ENCODE results near the gene RRAGC. TPM values are rescaled to one million over a fixed set of nuclear protein-coding genes. Genes with fewer than 3 reads are reported as not detected.
"Not testable (repeated sequence)": the region's sequence is repeated elsewhere in the genome, so short reads cannot be mapped to it uniquely, and the experiment has no call there.

The RRAGC gene
- total RNA-seq, 1 donor from 2014 or later, result 6.2 TPM

- TF ChIP-seq, protein P1, sequence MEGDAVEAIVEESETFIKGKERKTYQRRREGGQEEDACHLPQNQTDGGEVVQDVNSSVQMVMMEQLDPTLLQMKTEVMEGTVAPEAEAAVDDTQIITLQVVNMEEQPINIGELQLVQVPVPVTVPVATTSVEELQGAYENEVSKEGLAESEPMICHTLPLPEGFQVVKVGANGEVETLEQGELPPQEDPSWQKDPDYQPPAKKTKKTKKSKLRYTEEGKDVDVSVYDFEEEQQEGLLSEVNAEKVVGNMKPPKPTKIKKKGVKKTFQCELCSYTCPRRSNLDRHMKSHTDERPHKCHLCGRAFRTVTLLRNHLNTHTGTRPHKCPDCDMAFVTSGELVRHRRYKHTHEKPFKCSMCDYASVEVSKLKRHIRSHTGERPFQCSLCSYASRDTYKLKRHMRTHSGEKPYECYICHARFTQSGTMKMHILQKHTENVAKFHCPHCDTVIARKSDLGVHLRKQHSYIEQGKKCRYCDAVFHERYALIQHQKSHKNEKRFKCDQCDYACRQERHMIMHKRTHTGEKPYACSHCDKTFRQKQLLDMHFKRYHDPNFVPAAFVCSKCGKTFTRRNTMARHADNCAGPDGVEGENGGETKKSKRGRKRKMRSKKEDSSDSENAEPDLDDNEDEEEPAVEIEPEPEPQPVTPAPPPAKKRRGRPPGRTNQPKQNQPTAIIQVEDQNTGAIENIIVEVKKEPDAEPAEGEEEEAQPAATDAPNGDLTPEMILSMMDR (IDR thresholded peaks at IDR 0.05), result no peak
- intact Hi-C loops (cut with DNase I), result loop anchor here (10.0 kb wide), 2 partner anchors 172 to 838 kb away; partner anchors contain the start of genes NDUFS5 and UTP11
- Histone ChIP-seq H3K27me3 (no peaks in the 10 kb centered on the region), H3K4me3 (no peak overlapping the region), H3K36me3 (peaks cover 28 to 72% of the 10 kb centered on the region in 2 donors), H3K9me3 (no peaks in the 10 kb centered on the region), H3K4me1 (peaks cover 0 to 10% of the 10 kb centered on the region in 2 donors), H3K27ac (no peak overlapping the region)
- DNase-seq (ENCODE audit: low spot score in 2 of 2), result no peak
Measured at GRCh38 chr1:38852780-38853179, 6.8 kb downstream of the RRAGC start.

DNA sequence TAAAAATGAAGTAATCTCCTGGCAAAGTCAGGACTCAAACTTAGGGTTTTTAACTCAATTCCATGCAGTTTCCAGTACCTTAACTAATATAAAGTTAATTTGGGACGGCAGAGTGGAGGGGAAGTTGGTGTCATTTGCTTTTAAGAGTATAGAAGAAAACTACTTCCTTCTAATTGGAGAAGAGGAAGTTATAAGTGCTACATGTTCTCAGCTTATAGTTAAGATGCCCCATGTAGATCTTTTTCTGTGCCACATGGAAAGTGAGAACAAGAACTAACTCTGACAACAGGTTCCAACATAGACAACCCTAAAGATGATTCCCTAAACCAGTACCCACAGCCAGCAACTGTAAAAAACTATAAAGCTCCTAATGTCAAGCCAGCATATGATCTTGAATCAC is 11.5 kb downstream of the RRAGC start:
- TF ChIP-seq, protein P1 (IDR thresholded peaks at IDR 0.05), result no peak
- Histone ChIP-seq H3K4me1 (no peaks in the 10 kb centered on the region), H3K4me3 (no peak overlapping the region), H3K27ac (no peak overlapping the region), H3K27me3 (no peaks in the 10 kb centered on the region), H3K9me3 (no peaks in the 10 kb centered on the region), H3K36me3 (peaks cover 24 to 84% of the 10 kb centered on the region in 2 donors)
- intact Hi-C loops (cut with DNase I), result no loop called here
- no peak for DNase-seq (ENCODE audit: low spot score in 2 of 2)

- intact Hi-C loops (cut with DNase I), result no loop called here
- Histone ChIP-seq H3K36me3 (peaks cover 30 to 85% of the 10 kb centered on the region in 2 donors), H3K4me1 (no peaks in the 10 kb centered on the region)
Measured at GRCh38 chr1:38846210-38846609, 13.4 kb downstream of the RRAGC start.

GRCh38 chr1:38845088-38845487 is 14.5 kb downstream of the RRAGC start:
- H3K4me1 ChIP-seq, H3K27me3 ChIP-seq: not testable (repeated sequence)

More at GRCh38 chr1:38846210-38846609, 13.4 kb downstream of the RRAGC start:
- TF ChIP-seq, protein P1 (IDR thresholded peaks at IDR 0.05), result no peak
- no peak overlapping the region for H3K27ac ChIP-seq
- H3K9me3 ChIP-seq, result no peaks in the 10 kb centered on the region
- DNase-seq (ENCODE audit: low spot score in 2 of 2), result no peak
- H3K27me3 ChIP-seq, result no peaks in the 10 kb centered on the region
- no peak overlapping the region for H3K4me3 ChIP-seq

DNA sequence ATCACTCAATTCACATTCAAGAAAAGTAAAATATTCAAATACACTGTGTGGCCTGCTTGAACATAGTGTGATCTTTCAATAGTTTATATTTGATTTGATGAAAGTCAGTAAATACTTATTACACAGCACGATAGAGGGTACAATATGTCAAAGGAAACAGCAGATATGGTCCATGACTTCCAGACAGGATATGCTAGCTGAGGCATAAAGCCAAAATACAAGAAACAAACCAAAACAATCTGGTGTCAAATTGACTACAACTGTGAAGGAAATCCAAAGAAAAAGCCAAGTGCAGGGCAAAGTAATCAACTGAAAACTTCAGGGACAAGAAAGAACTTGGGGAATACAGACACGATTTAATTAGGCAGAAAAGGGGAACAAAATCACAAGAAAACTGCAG is 19.3 kb downstream of the RRAGC start:
- Histone ChIP-seq H3K4me1 (no peaks in the 10 kb centered on the region), H3K27ac (no peak overlapping the region), H3K4me3 (no peak overlapping the region), H3K27me3 (no peaks in the 10 kb centered on the region), H3K36me3 (peaks cover 31 to 58% of the 10 kb centered on the region in 2 donors), H3K9me3 (no peaks in the 10 kb centered on the region)
- TF ChIP-seq, protein P1 (IDR thresholded peaks at IDR 0.05), result no peak
- intact Hi-C loops (cut with DNase I), result no loop called here
- DNase-seq (ENCODE audit: low spot score in 2 of 2), result no peak

More at GRCh38 chr1:38845088-38845487, 14.5 kb downstream of the RRAGC start:
- H3K4me3 ChIP-seq; H3K27ac ChIP-seq; H3K9me3 ChIP-seq; intact Hi-C loops (cut with DNase I); DNase-seq (ENCODE audit: low spot score in 2 of 2): not testable (repeated sequence)
- H3K36me3 ChIP-seq, result peaks cover 27 to 78% of the 10 kb centered on the region in 2 donors

GRCh38 chr1:38839363-38839762 is 20.2 kb downstream of the RRAGC start:
- TF ChIP-seq, protein P1 (IDR thresholded peaks at IDR 0.05), result no peak
- intact Hi-C loops (cut with DNase I), result no loop called here
- H3K36me3 ChIP-seq, result peaks cover 28 to 50% of the 10 kb centered on the region in 2 donors

GRCh38 chr1:38836316-38836715 is 23.3 kb downstream of the RRAGC start:
- peaks cover 17 to 30% of the 10 kb centered on the region in 2 donors for H3K36me3 ChIP-seq
- H3K4me1 ChIP-seq; H3K4me3 ChIP-seq; H3K9me3 ChIP-seq; H3K27ac ChIP-seq; intact Hi-C loops (cut with DNase I); DNase-seq (ENCODE audit: low spot score in 2 of 2); H3K27me3 ChIP-seq: not testable (repeated sequence)

More at GRCh38 chr1:38839363-38839762, 20.2 kb downstream of the RRAGC start:
- H3K4me3 ChIP-seq, result no peak overlapping the region
- no peak for DNase-seq (ENCODE audit: low spot score in 2 of 2)
- no peaks in the 10 kb centered on the region for H3K27me3 ChIP-seq
- H3K27ac ChIP-seq, result no peak overlapping the region
- no peaks in the 10 kb centered on the region for H3K9me3 ChIP-seq
- no peaks in the 10 kb centered on the region for H3K4me1 ChIP-seq
